HG02938 (cell line): Measurements from ENCODE around the gene PEAK1.

Source experiments
- ATAC-seq: cut with Tn5 transposase; IDR thresholded peaks from one replicate; pipeline ENCODE4 v1.9.1; 2021; ENCODE audit warnings: mild to moderate bottlenecking, moderate library complexity; ENCODE audit not compliant: unreplicated experiment

Gene PEAK1

DNA sequence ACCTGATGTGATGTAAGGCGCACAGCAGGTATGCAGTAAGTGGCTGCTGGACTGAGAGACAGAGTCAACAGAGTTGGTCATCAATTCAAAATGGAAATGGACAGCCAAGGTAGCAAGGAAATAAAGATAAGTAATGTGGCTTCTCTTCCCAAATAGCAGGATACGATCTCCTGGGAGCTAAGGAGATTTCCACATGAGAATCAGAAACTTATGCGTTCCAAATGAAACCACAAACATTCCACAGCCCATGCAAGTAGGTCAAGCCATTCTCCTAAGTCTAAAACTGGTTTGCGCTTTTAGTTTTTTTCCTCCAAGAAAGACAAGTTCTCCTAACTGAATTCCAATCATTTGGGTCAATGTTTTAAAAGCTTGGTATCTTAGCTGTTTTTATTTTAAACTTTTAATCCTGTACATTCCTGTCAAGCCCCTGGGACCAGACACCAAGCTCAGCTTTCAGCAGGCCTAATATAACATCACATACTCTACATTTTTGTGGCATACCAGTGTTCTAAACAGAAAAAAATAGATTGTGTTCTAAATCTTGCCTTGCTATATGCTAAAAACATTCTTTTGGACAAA is 275.3 kb downstream of the PEAK1 start:
- ATAC-seq, result no peak

DNA sequence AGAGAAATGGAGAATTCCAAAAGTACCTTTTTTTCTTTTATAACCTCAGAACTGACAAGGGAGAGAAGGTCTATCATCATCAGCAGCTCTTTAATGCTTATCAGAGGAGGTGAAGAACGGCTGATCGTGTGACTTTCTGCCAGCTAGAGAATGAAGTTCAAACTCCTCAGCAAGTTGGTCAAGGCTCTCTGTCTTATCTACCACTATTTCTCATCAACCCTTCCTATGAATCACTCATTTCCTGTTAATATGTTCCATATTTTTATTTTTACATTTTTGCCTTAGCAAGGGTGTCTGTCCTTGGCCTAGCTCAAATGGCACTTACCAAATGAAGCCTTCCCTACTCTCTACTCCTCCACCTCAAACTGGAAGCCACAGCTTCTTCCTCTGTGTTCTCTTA is 275.9 kb downstream of the PEAK1 start:
- no peak for ATAC-seq

DNA sequence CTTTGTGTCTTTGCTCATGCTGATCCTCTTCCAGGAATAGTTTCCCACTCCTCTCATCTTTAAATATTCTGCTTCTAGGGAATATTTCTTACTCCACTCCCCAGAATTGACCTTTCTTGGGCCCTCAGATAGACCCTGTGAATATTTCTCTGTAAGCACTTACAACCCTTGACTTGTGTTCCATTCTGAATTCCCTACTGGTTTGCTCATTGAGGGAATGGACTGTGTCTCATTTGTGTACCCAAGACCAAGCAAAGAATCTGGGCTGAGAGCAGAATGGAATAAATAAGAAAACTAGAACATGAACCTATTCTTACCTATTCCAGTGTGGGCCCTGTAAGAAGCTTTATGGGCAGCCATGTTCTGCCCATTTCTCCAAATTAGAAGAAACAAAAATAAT is 276.3 kb downstream of the PEAK1 start:
- ATAC-seq, result no peak

DNA sequence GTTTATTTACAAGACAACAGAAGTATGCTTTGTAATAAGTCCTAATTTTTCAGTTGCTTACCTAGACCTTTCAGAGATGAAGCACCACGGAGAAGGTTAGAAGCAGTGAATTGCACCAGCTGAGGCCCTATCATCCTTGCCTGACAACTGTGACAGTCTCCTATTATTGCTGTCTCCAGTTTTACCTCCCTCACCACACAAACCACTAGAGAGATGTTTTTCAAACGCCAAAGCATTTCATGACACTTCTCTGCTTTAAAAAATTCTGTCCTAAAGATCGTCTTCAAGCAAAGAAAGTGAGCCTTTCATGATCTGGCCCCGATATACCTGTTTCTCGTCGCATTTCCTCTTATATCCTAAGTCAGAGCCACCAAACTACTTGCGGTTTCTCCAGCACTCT is 276.7 kb downstream of the PEAK1 start:
- ATAC-seq, result no peak

DNA sequence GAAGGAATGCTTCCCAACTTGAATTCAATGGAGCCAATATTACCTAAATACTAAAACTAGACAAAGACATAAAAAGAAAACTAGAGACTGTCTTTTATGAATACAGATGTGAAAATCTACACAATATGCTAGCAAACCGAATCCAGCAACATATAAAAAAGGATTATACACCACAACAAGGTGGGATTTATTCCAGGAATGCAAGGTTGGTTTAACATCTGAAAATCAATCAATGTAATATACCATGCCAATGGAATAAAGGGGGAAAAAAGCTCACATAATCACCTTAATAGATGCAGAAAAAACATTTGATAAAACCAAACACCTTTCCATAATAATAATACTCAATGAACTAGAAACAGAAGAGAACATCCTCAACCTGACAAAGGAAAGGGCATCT is 279.7 kb downstream of the PEAK1 start:
- ATAC-seq, result no peak

GRCh38 chr15:77139312-77139711 is 280.6 kb downstream of the PEAK1 start:
- ATAC-seq, result no peak

GRCh38 chr15:77138167-77138522 is 281.8 kb downstream of the PEAK1 start:
- ATAC-seq, result no peak

DNA sequence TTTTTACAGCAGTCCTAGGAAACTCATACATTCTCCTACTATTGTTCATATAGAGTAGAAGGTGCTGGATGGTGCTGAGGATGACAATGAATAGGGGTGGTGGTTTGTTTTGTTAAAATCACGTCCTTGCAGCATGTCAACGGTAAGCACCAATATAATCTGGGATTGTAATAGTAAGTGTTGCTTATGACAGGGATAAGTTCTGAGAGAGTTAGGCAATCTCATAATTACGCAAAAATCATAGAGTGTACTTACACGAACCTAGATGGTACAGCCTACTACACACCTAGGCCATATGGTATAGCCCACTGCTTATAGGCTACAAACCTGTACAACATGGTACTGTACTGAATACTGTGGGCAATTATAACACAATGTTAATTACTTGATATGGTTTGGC is 284.7 kb downstream of the PEAK1 start:
- ATAC-seq, result no peak

DNA sequence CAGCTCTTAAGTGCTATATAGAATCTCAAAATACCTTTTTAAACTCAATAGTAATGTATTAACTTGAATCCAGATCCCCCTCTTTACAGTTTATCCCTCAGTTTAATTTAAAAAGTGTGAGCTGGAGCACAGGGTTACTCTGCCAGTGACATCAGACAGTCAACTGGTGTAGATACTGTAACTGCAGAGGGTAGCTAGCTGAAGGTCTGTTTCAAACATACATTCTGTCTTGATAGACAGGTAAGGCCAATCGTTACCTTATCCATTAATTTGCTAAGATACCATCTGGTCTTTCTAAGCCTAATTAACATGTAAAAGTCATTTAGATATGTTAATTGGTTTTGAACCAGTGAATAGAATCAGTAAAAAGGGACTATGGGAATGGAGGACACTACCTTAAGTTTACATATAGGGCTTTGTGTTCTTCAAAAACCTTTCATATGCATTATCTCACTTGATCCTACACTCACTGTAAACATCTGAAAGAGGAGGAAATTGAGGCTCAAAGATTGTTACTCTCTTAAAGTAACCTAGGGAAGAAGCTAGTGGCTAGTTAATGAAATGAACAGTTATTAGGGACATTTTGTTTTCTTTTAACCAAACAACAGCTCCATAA is 289.5 kb downstream of the PEAK1 start:
- no peak for ATAC-seq

GRCh38 chr15:77127626-77128025 is 292.3 kb downstream of the PEAK1 start:
- no peak for ATAC-seq

DNA sequence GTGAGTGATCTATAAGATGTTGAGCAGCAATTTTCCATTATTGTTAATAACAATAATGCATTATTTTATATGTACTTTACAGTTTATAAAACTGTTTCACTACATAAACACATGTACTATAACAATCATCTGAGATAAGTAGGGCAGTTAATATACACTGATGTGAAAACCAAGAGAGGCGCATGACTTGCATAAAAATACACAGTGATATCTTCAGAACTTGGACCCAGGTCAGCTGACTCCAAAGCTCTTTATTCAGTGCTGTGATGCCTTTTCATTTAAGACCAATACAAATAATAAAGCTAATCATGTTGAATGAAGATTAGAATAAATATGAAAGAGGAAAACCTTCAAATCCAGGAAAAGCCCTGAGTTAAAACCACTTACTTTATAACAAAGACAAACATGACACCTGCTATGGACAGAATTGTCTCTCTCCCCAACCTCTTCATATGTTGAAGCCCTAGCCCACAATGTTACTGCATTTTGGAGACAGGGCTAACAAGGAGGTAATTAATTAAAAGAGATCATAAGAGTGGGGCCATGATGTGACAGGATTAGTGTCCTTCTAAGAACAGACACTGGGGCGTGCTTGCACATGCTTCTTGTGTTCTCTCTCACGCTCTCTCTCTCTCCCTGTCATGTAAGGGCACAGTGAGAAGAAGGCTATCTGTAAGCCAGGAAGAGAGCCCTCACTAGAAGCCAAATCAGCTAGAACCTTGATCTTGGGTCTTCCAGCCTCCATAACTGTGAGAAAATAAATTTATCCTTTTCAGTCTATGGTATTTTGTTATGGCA is 293.2 kb downstream of the PEAK1 start:
- ATAC-seq, result no peak

- no peak for ATAC-seq
These were observed 296.1 kb downstream of the PEAK1 start for GRCh38 chr15:77123854-77124253.

DNA sequence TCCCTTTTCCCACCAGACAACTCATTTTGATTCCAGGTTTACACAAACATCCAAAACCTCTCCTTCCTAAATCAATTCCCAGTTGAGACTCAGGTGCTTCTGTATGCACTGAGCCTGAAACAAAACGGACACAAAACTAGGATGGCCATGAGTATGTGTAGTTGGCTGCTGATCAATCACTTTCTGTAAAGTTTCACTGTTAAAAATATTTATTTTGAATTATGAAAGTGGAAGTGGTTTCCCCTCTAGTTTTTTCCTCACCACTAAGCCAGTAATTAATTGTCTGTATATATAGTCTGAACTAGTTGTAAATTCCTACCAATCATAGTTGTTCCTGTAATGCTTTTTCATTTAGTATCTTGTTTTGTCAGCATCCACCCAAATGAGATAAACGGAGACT is 297.3 kb downstream of the PEAK1 start:
- no peak for ATAC-seq

DNA sequence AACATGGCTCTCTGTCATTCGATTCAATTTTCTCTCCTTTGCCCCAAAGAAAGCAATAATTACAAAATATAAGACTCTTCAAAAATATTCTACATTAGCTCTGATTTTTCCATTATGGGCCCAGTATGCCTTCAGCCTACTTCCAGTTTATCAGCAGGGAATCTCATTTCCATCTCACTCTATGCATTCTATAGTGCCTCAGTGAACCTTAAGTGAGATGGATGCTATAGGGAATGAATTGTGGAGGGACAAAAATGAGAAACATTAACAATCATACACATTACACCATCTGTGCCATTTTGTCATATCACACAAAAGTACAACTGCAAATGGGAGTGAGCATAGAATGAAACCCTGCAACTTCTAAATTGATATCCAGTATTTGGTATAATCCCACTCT is 298.3 kb downstream of the PEAK1 start:
- no peak for ATAC-seq

DNA sequence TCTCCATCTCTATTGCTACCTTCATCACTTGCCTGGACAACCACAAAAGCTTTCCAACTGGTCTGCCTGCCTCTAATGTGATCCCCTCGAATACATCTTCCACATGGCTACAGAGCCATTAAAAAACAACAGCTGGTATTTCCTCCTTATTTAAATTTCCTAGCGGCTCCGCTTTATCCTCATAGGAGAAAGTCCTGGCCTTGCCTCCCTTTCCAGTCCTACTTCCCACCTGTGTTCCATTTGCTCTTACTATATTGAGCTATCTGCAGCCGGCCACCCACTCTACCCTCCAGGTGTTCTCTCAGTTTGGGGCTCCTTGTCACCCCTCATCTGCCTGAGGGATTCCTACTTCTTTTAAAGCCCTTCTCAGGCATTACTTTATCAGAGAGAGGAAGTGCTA is 299.3 kb downstream of the PEAK1 start:
- no peak for ATAC-seq

DNA sequence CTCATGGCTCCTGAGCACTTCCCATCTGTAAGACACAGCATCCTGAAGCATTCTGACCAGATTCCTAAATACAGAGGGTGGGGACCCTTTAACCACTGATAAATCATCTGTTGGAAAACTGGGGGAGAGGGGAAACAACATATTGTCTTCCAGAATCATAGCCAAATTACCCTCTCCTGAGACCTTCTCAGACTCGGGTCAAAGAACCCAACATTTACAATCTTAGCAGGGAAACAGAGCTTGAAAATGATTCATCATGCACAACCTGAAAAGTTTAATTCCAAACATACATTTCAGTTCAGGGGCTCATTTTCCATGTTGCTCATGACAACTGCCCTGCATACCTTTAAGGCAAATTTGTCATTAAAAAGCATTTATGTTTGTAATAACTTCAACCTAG is 300.5 kb downstream of the PEAK1 start:
- ATAC-seq, result no peak

DNA sequence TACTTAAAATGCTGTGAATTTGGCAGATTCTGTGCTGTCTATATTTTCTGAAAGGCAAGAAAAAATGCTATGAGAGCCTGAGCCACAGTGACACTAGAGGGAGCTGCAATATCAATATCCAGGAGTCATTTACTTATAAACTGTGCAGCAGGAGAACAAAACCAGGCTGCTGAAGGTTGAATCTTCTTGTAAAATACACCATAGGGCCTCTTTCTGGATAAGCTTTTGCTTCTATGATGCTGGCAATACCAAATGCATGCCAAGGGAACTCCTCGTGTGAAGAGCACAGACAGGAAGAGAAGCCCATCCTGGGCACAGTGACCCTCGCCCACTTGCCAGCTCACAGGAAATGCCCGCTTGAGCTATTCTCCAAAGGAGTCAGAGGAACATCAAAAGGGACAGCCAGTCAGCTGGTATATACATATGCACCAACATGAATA is 301.0 kb downstream of the PEAK1 start:
- ATAC-seq, result no peak

- ATAC-seq, result no peak
These were observed 304.7 kb downstream of the PEAK1 start for GRCh38 chr15:77115179-77115578.

DNA sequence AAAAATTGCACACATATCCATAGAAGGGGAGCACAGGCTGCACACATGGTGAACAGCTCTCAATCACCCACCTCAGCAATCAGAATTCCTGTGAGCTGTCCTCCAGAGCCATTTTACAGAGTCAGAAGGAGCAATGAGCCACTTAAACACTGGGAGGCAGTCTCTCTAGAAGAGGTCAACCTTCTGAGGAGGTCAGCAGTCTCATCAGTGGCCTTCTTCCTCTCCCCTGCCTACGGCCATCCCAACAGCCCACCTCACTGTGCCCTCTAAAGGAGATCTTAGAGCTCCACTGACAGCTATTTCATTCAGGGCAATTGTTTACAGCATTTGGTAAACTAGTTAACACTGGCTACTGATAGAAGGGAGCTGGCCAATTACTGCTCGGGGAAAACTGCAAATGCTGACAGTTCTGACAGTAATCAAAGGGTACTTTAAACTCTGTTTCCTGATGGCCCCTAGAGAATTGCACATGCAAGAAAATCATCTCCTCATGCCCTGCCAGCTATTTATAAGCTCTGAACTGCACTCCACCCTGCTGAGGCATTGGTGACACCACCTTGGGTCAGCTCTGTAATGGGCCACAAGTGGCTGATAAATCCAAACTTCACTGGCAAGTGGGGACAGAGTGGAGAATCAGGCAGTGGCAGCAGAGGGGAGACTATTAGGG is 306.9 kb downstream of the PEAK1 start:
- ATAC-seq, result no peak

GRCh38 chr15:77111789-77112188 is 308.1 kb downstream of the PEAK1 start:
- ATAC-seq, result no peak

- ATAC-seq, result no peak
These were observed 312.2 kb downstream of the PEAK1 start for GRCh38 chr15:77107531-77108355.
